GM10248 (cell line): ENCODE measurements around the gene SH3RF1.

ENCODE experiments used
- CTCF ChIA-PET: fragments of 300-600 bp; sonication (Branson Sonifier 250); formaldehyde crosslinking; extraction: SDS; loops from one replicate; lab custom pipeline; 2021; ENCODE audit warnings: antibody characterized with exemption; lab: Yijun Ruan, JAX
- POLR2A ChIA-PET: fragments of 350-650 bp; sonication (Branson Sonifier 250); formaldehyde crosslinking; extraction: SDS; loops from one replicate; lab custom pipeline; 2020; ENCODE audit warnings: antibody characterized with exemption; lab: Yijun Ruan, JAX
- DNase-seq: peaks from one replicate; pipeline ENCODE4 v3.0.0; 2012; ENCODE audit errors: extremely low spot score
- CTCF ChIP-seq: IDR thresholded peaks from 2 replicates; pipeline ENCODE4 v1.5.1; 2012; ENCODE audit warnings: mild to moderate bottlenecking, low read depth; ENCODE audit errors: extremely low read depth, missing control alignments, control extremely low read depth

SH3RF1 gene

DNA sequence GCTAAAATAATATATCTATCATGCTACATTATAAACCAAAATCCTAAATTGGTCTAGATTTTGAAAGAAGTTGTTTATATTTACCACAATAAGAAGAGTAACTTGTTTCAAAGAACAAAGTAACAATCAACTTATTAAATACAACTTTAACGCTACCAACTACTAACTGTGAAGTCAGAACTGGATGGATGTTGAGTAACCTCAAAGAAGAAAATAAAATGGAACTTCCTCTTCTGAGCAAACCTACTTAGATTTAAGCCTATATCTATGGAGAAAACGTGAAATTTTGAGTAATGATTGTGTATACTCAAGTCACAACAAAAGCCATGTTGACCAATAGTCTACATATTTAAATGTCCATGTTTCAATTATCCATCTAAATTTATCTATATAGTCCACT, 25.7 kb downstream of the SH3RF1 start:
- CTCF ChIA-PET: interaction anchor here (1.3 to 2.5 kb wide), 2 partner anchors 11 to 74 kb away, joined by 3 to 17 read pairs; no protein-coding TSS in a partner anchor
- DNase-seq: no peak
- no peak for TF ChIP-seq CTCF
- POLR2A ChIA-PET: interaction anchor here (0.6 kb wide), 1 partner anchor 10 kb away, joined by 3 read pairs; no protein-coding TSS in a partner anchor

- DNase-seq: no peak
- TF ChIP-seq CTCF: no peak
- ChIA-PET POLR2A (no interaction called here), CTCF (interaction anchor here (1.4 kb wide), 1 partner anchor 110 kb away, joined by 3 read pairs; no protein-coding TSS in a partner anchor)
Measured at GRCh38 chr4:169243825-169244609, 26.7 kb downstream of the SH3RF1 start.

DNA sequence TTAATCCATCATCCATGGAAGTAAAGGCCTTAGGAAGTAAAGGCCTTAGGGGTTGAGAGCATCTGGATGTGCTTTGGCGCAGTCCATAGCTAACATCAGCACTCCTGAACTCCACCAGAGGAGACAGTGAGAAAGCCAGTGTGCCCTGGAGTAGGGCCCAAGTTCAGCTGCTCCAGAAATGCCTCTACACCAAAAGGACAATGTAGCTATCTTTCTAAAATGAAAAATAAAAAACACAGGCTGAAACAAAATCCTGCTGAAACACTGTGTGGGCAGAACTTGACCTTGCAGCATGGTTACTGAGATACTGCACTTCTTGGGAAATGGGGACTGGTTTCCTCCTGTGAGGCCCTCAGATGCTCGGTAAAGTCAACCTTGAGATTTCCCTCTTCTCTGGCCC, 29.3 kb downstream of the SH3RF1 start:
- CTCF ChIA-PET: interaction anchor here (0.9 to 1.7 kb wide), 2 partner anchors 9 to 10 kb away, joined by 3 to 4 read pairs; no protein-coding TSS in a partner anchor
- no peak for DNase-seq
- no peak for TF ChIP-seq CTCF
- POLR2A ChIA-PET: no interaction called here

DNA sequence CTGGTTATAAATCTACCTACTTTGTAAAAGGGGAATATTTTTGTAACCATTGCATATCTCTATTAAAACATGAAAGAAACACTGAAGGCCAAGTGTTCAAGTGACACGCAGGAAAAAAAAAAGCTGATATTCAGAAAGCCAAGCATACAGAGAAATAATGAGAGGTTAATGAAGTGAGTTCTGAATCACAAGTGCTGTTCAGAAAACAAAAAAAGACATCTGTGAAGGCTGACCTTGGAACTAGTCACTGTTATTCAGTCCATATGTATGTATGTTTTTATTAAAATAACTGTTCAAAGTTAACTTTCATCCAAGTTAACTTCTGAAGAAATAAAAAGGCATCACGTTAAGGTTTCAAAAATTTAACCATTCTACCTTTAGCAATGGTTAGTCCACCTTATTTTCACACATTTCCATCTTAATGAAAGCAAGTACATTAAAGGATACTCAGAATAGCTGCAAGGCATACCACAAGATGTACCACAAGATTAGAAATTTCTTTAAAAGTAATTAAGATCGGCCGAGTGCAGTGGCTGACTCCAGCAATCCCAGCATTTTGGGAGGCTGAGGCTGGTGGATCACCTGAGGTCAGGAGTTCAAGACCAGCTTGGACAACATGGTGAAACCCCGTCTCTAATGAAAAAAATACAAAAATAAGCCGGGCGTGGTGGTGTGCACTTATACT, 31.4 kb downstream of the SH3RF1 start:
- ChIA-PET POLR2A (no interaction called here), CTCF (interaction anchor here (0.6 to 2.0 kb wide), 3 partner anchors 13 to 25 kb away, joined by 3 to 9 read pairs (median 3); no protein-coding TSS in a partner anchor)

GRCh38 chr4:169238445-169238844, 32.3 kb downstream of the SH3RF1 start:
- no peak for TF ChIP-seq CTCF
- DNase-seq: no peak
- CTCF ChIA-PET: interaction anchor here (0.6 to 2.0 kb wide), 11 partner anchors 8 to 197 kb away, joined by 3 to 9 read pairs (median 4); no protein-coding TSS in a partner anchor
- POLR2A ChIA-PET: no interaction called here

More for the DNA sequence above, 31.4 kb downstream of the SH3RF1 start:
- DNase-seq: no peak
- no peak for TF ChIP-seq CTCF

DNA sequence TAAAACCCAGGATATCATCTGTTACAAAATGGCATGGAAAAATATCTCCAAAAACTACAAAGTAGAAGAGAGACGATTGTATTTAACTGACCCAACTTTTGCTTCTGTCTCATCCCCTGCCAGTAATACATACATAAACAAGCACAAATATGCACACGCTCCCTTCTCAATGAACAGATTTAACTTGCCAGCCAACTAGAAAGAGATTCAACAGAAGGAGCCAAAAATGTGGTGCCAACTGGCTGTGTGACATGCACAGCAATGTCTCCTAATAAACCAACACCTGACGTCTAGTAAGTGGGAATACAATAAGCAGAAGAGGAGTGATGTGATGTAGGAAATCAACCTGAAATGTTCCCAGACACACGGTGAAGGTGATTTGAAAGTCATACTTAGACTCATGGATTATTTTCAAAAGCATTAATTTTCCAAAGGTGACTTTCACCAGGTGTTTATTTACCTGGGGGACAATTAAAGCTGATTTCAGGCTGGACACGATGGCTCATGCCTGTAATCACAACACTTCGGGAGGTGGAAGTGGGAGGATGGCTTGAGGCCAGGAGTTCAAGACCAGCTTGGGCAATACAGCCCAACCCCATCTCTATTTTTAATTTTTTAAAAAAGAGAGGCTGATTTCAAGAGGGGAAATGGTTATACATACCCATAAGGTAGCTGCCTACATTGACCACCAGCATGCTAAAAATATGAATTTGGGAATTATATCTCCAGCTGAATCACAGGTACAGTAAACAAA, 33.7 kb downstream of the SH3RF1 start:
- ChIA-PET POLR2A (no interaction called here), CTCF (interaction anchor here (1.0 to 1.9 kb wide), 6 partner anchors 10 to 35 kb away, joined by 3 to 5 read pairs (median 4); no protein-coding TSS in a partner anchor)
- TF ChIP-seq CTCF: no peak

More for the DNA sequence above, 33.7 kb downstream of the SH3RF1 start:
- no peak for DNase-seq
